ENCODE measurements around the gene KMT2C.

DNA sequence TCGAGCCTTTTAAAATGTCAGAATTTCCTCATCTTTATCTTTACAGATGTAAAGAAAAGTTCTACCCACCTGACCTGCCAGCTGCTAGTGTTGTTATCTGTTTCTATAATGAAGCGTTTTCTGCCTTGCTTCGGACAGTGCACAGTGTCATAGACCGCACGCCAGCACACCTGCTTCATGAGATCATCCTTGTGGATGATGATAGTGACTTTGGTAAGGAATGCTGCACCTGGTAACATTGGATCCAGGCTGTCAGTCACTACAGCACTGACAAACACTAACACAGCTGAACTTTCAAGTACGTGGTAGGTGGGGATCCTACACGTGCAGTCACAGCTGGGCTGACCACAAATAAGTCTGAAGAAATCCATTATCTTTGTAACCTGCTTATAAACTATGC, 332.7 kb downstream of the KMT2C start:
- no peak for TF ChIP-seq CTCF (IDR thresholded peaks at IDR 0.05)
- no peak for TF ChIP-seq ZFX (IDR thresholded peaks at IDR 0.05; ENCODE audit: borderline replicate concordance)
